GM18505 (cell line): Measurements from ENCODE around the gene MFSD6L.

ENCODE experiments used
- ATAC-seq: cut with Tn5 transposase; IDR thresholded peaks from one replicate; pipeline ENCODE4 v1.9.1; 2021; ENCODE audit not compliant: unreplicated experiment
- POLR2A ChIP-seq: IDR thresholded peaks from 4 replicates; pipeline ENCODE4 v1.6.1; 2011; ENCODE audit warnings: borderline replicate concordance; ENCODE audit not compliant: insufficient read depth, insufficient read length; ENCODE audit errors: extremely low read depth

Gene MFSD6L

DNA sequence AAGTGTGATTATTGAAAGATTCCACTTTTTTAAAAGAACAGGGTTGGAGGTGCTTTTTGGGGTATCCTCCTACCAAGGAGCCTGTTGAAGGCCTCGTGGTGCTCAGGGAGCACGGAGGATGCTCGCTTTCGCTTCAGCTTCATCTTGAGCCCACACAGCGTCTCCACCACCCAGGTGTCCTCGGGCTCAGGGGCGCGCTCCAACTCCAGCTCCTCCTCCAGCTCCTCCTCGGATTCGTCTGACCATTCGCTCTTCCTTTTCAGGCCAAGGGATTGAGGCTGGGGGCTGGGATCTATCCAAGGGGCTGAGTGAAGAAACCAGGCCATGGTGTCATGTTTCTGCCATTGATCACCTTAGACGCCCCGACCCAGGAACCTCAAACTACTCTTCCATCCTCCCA is 42.0 kb downstream of the MFSD6L start:
- TF ChIP-seq POLR2A, result no peak
- ATAC-seq, result no peak

DNA sequence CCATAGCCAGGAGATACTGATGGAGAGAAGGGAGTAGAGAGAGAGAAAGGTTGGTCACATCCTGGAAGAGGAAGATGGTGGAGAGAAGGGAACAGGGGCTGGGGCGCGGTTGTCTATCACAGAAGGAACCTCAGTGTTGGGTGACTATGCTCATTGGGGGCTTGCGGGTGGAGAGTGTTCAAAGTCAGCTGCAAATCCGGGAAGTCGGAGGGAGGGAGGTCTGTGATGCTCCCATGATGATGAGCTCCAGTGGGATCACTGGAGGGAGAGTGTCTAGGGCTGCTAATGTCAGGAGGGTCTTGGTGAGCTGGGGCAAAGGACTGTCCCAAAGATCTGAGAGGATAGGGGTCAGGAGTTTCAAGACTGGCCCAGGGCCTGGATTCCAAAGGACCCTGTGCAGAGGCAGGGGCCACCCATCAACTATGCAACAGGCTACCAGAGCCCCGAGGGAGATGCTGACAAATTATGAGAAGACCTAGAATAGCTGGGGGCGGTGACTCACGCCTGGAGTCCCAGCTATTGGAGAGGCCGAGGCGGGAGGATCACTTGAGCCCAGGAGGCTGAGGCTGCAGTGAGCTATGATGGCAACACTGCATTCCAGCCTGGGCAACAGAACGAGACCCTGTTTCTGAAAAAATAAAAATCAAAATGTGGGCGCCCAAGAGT is 43.4 kb downstream of the MFSD6L start:
- no peak for TF ChIP-seq POLR2A
- no peak for ATAC-seq

DNA sequence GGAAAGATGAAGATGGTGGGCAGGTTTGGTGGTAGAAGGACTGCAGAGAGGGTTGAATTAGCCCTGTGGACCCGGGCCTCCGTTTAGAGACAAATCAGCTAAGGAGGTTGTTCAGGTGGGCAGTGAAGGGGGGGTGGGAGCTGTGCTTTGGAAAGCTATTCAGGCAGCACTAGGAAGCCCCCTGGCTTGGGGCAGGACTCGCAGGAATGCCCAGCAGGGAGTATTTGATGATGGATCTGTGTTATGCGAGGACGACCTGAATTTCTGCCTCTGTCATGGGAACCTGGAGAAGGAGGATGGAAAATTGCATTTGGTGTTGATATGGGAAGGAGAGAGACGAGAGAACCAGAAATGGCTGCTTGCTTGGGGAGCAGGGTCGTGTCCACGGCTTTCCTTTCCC is 44.3 kb downstream of the MFSD6L start:
- ATAC-seq, result no peak
- no peak for TF ChIP-seq POLR2A

DNA sequence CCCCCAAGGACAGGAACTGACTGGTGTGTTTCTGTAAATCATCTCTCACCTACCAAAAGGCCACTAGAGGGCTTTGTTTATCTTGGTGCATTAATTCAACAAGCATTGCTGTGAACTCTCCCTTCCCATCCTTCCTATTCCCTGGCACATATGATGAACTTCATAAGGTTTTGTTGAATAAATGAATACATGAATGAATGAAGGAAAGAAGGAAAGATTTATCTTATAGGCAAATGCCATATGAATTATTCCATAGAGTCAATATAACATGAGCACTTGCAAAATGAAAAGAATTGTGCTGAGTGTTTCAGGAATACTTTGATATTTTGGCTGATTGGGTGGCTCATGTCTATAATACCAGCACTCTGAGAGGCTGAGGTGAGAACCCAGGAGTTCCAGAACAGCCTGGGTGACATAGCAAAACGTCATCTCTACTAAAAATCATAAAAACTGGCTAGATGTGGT is 45.2 kb downstream of the MFSD6L start:
- no peak for TF ChIP-seq POLR2A
- no peak for ATAC-seq

DNA sequence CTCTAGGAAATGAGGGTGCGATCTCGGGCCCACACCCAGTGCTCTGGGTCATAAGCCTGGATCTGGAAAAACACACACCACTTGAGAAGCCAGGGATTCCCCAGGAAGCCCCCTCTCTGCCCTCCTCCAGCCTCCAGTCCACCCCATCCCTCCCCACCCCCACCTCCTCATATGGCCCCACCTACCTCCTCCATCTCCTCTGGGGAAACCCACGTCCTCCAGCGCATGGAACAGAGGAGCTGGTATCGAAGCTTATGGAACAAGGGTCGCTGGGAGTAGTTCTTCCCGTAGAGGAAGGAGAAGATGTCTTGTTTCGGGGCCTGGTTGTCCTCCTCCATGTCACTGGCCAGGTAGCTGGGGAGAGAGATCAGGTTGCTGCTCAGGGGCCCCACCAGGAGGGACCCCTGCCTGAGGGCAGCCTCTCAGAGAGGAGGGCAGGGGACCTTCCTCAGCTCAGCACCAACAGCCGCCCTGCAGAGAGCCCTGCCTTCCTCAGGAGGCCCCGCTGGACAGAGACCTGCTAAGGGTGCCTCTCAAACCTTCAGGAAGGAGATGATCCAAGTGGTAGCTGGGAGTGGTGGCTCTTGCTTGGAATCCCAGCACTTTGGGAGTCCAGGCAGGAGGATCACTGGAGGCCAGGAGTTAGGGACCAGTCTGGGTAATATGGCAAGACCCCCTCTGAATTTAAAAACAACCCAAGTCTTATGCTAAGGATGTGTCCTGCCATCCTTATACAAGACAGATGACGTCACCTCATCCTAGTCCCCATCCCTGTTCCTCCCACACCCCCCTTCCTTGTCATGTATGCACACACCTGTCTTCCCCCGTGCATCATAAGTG is 45.8 kb downstream of the MFSD6L start:
- no peak for ATAC-seq
- no peak for TF ChIP-seq POLR2A

DNA sequence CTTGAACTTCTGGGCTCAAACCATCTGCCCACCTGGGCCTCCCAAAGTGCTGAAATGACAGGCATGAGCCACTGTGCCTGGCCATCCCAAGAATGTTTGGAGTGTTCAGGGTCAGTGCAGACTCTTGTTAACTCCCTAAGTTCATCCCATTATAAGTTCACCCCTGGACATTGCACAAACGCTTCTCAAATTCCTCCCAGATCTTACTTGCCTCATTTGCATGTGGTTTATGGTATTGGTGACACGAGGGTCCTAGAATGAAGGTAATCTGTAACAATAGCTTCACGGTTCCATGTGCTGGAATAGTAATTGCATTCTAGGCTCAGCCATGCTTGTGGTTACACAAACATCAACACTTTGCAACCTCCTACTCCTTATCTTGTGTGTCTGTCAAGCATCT is 49.5 kb downstream of the MFSD6L start:
- ATAC-seq, result no peak
- TF ChIP-seq POLR2A, result no peak

DNA sequence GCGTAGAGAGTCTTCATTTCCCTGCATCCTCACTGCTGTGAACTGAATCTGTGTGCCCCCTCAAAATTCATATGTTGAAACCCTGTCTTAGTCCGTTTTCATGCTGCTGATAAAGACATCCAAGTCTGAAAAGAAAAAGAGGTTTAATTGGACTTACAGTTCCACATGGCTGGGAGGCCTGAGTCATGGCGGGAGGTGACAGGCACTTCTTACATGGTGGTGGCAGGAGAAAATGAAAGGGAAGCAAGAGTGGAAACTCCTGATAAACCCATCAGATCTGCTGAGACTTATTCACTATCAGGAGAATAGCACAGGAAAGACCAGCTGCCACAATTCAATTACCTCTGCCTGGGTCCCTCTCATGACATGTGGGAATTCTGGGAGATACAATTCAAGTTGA is 51.4 kb downstream of the MFSD6L start:
- no peak for TF ChIP-seq POLR2A
- no peak for ATAC-seq
